GM23338 (cell line): ENCODE data around the gene PHKA2. TPM values are rescaled to one million over a fixed set of nuclear protein-coding genes. Genes with fewer than 3 reads are reported as not detected.

Experiments used
- ATAC-seq: fragments of 200-7000 bp; cut with Tn5 transposase; 3 replicates; pipeline ENCODE4 v1.9.1; 2020
- DNase-seq: peaks from one replicate; pipeline ENCODE4 v3.0.0-alpha.2; 2015; ENCODE audit warnings: low spot score
- H2AFZ ChIP-seq: fragments of 200-600 bp; sonication (generic); 2 replicates; pipeline ENCODE4 v1.8.0; 2016; ENCODE audit warnings: antibody characterized with exemption, mild to moderate bottlenecking, moderate library complexity
- H3F3A ChIP-seq: fragments of 200-600 bp; sonication (generic); replicated peaks from 2 replicates; pipeline ENCODE4 v1.8.0; 2017; ENCODE audit warnings: antibody characterized with exemption, mixed run types, low read depth
- H3K27ac ChIP-seq: fragments of 200-600 bp; sonication (generic); 2 replicates; pipeline ENCODE4 v1.6.1; 2016; ENCODE audit warnings: low read depth
- H3K27me3 ChIP-seq: fragments of 200-600 bp; sonication (generic); 2 replicates; pipeline ENCODE4 v1.8.0; 2016; ENCODE audit warnings: mild to moderate bottlenecking, mixed run types, moderate library complexity; ENCODE audit not compliant: insufficient read depth
- H3K36me3 ChIP-seq: fragments of 200-600 bp; sonication (generic); 2 replicates; pipeline ENCODE4 v1.8.0; 2016; ENCODE audit warnings: mild to moderate bottlenecking; ENCODE audit not compliant: insufficient read depth
- H3K4me1 ChIP-seq: fragments of 200-600 bp; sonication (generic); 2 replicates; pipeline ENCODE4 v1.8.0; 2016; ENCODE audit warnings: mild to moderate bottlenecking, moderate library complexity; ENCODE audit not compliant: insufficient read depth
- H3K4me2 ChIP-seq: fragments of 200-600 bp; sonication (generic); 2 replicates; pipeline ENCODE4 v1.7.1; 2017; ENCODE audit warnings: mixed run types
- H3K4me3 ChIP-seq: fragments of 200-600 bp; sonication (generic); 2 replicates; pipeline ENCODE4 v1.6.1; 2016; ENCODE audit warnings: mixed run types
- H3K79me2 ChIP-seq: fragments of 200-600 bp; sonication (generic); replicated peaks from 2 replicates; pipeline ENCODE4 v1.8.0; 2017; ENCODE audit warnings: mild to moderate bottlenecking; ENCODE audit not compliant: insufficient read depth
- H3K9me2 ChIP-seq: fragments of 200-600 bp; sonication (generic); 2 replicates; pipeline ENCODE4 v1.8.0; 2017; ENCODE audit not compliant: insufficient read depth
- H4K20me1 ChIP-seq: fragments of 200-600 bp; sonication (generic); replicated peaks from 2 replicates; pipeline ENCODE4 v1.8.0; 2017; ENCODE audit warnings: mild to moderate bottlenecking; ENCODE audit not compliant: insufficient read depth
- H3K27ac Mint-ChIP-seq: 2 replicates; pipeline ENCODE4 v1.8.0; 2020; ENCODE audit warnings: inconsistent platforms, mild to moderate bottlenecking, moderate library complexity, mixed read lengths
- H3K27me3 Mint-ChIP-seq: 3 replicates; pipeline ENCODE4 v1.8.0; 2022; ENCODE audit warnings: low read depth, mild to moderate bottlenecking, moderate library complexity, mixed read lengths, inconsistent platforms; ENCODE audit not compliant: insufficient read depth, poor library complexity
- H3K36me3 Mint-ChIP-seq: 3 replicates; pipeline ENCODE4 v1.8.0; 2021; ENCODE audit warnings: low read depth, mild to moderate bottlenecking, inconsistent platforms, moderate library complexity, mixed read lengths
- H3K4me1 Mint-ChIP-seq: 3 replicates; pipeline ENCODE4 v1.8.0; 2020; ENCODE audit warnings: mild to moderate bottlenecking, inconsistent platforms, mixed read lengths
- H3K4me3 Mint-ChIP-seq: 3 replicates; pipeline ENCODE4 v1.8.0; 2021; ENCODE audit warnings: moderate library complexity, mild to moderate bottlenecking, inconsistent platforms, mixed read lengths
- H3K9me3 Mint-ChIP-seq: 3 replicates; pipeline ENCODE4 v1.8.0; 2020; ENCODE audit warnings: moderate library complexity, mild to moderate bottlenecking, inconsistent platforms, mixed read lengths
- EZH2 ChIP-seq: fragments of 200-600 bp; sonication (generic); IDR thresholded peaks from one replicate; pipeline ENCODE4 v1.8.0; 2017; ENCODE audit warnings: antibody characterized with exemption, mild to moderate bottlenecking, low read depth; ENCODE audit not compliant: unreplicated experiment
- EZH2phosphoT487 ChIP-seq: fragments of 200-600 bp; sonication (generic); IDR thresholded peaks from one replicate; pipeline ENCODE4 v1.8.1; 2018; ENCODE audit warnings: antibody characterized with exemption; ENCODE audit not compliant: unreplicated experiment
- NANOG ChIP-seq: IDR thresholded peaks from 2 replicates; pipeline ENCODE4 v1.6.1; 2016; ENCODE audit warnings: antibody characterized with exemption, borderline replicate concordance
- POLR2AphosphoS5 ChIP-seq: IDR thresholded peaks from 2 replicates; pipeline ENCODE4 v1.6.1; 2016; ENCODE audit warnings: antibody characterized with exemption, low read depth
- STAT1 ChIP-seq: IDR thresholded peaks from one replicate; pipeline ENCODE4 v1.6.1; 2016; ENCODE audit warnings: antibody characterized with exemption; ENCODE audit not compliant: unreplicated experiment
- ZNF114 ChIP-seq: fragments of 250-450 bp; sonication (Bioruptor Pico); IDR thresholded peaks from 2 replicates; pipeline ENCODE4 v1.5.0; 2020; ENCODE audit warnings: mild to moderate bottlenecking, moderate library complexity
- ZNF331 ChIP-seq: fragments of 250-450 bp; sonication (Bioruptor Pico); IDR thresholded peaks from 2 replicates; pipeline ENCODE4 v1.5.0; 2020; ENCODE audit warnings: low read depth, mild to moderate bottlenecking, moderate library complexity
- ZNF462 ChIP-seq: fragments of 250-450 bp; sonication (Bioruptor Pico); IDR thresholded peaks from 2 replicates; pipeline ENCODE4 v1.5.0; 2020; ENCODE audit warnings: mild to moderate bottlenecking, moderate library complexity
- polyA plus RNA-seq: library from polyadenylated mRNA; unstranded; fragments of >200 nt; fragmentation: Nextera tagmentation; extraction: Ambion mirVana; gene quantifications from 2 replicates; pipeline ENCODE4 v1.2.1, GENCODE V29; 2016
- total RNA-seq: library from RNA; depleted of rRNA; stranded (reverse); fragments of >200 nt; shearing (Covaris generic); gene quantifications from 2 replicates; pipeline ENCODE4 v1.2.3, GENCODE V29; 2014

The PHKA2 gene
- total and polyA plus RNA-seq, 2 experiments from 2014 or later = 8.0 to 23.9 TPM

GRCh38 chrX:18934708-18935107, 49.2 kb downstream of the PHKA2 start:
- Histone ChIP-seq H3K4me3 (no peak overlapping the region), H3K36me3 (no peaks in the 10 kb centered on the region), H3F3A (no peaks in the 10 kb centered on the region), H3K27ac (no peak overlapping the region), H3K79me2 (no peaks in the 10 kb centered on the region), H3K4me1 (peaks cover 4% of the 10 kb centered on the region; the same call in 1 of the 2 replicates), H3K9me2 (no peaks in the 10 kb centered on the region), H4K20me1 (no peaks in the 10 kb centered on the region), H3K4me2 (no peak overlapping the region), H3K27me3 (no peaks in the 10 kb centered on the region), H2AFZ (no peak overlapping the region)
- H3K9me3 Mint-ChIP-seq = no peaks in the 10 kb centered on the region
- peaks cover 12% of the 10 kb centered on the region; the same call in 2 of the 3 replicates for H3K4me1 Mint-ChIP-seq
- no peak for TF ChIP-seq STAT1
- no peak for TF ChIP-seq ZNF331 (CRISPR knock-in tag)
- no peak for TF ChIP-seq ZNF462 (CRISPR knock-in tag)
- DNase-seq = no peak
- H3K27ac Mint-ChIP-seq = no peak overlapping the region
- H3K36me3 Mint-ChIP-seq = peaks cover 22% of the 10 kb centered on the region; the same call in 2 of the 3 replicates
- ATAC-seq = no peak
- no peak overlapping the region for H3K4me3 Mint-ChIP-seq
- peaks cover 5% of the 10 kb centered on the region for H3K27me3 Mint-ChIP-seq

GRCh38 chrX:18933617-18934016, 50.3 kb downstream of the PHKA2 start:
- DNase-seq = no peak
- H3K27ac ChIP-seq = no peak overlapping the region
- TF ChIP-seq EZH2phosphoT487 = no peak
- no peak for TF ChIP-seq EZH2
- TF ChIP-seq STAT1 = no peak
- no peak for TF ChIP-seq ZNF331 (CRISPR knock-in tag)
- no peak for TF ChIP-seq ZNF114 (CRISPR knock-in tag)
- no peak for TF ChIP-seq POLR2AphosphoS5
- no peak for TF ChIP-seq NANOG

More at GRCh38 chrX:18933617-18934016, 50.3 kb downstream of the PHKA2 start:
- no peaks in the 10 kb centered on the region for H3K9me3 Mint-ChIP-seq
- no peak for ATAC-seq
- Histone ChIP-seq H2AFZ (no peak overlapping the region), H3K36me3 (no peaks in the 10 kb centered on the region), H3K79me2 (no peaks in the 10 kb centered on the region), H3K4me1 (peaks cover 4% of the 10 kb centered on the region; the same call in 1 of the 2 replicates), H3K27me3 (no peaks in the 10 kb centered on the region), H4K20me1 (no peaks in the 10 kb centered on the region), H3K4me2 (no peak overlapping the region), H3K9me2 (no peaks in the 10 kb centered on the region), H3F3A (no peaks in the 10 kb centered on the region), H3K4me3 (no peak overlapping the region)
- H3K36me3 Mint-ChIP-seq = peaks cover 20% of the 10 kb centered on the region; the same call in 2 of the 3 replicates
- H3K4me3 Mint-ChIP-seq = no peak overlapping the region
- no peak overlapping the region for H3K27ac Mint-ChIP-seq
- H3K27me3 Mint-ChIP-seq = peaks cover 5% of the 10 kb centered on the region
- H3K4me1 Mint-ChIP-seq = peaks cover 12% of the 10 kb centered on the region; the same call in 2 of the 3 replicates
